Transverse colon (tissue), 4 donors: ENCODE results near the gene CFAP52.

Experiments
- CTCF ChIP-seq, 5 experiments: fragments of 200-600 bp in 3 of 5; fragments of 450-650 bp in 2 of 5; sonication (generic) in 3 of 5; IDR thresholded peaks; 1 replicate in 2 of 5; 2 replicates in 3 of 5; pipeline ENCODE4 v1.5.1; 2016 to 2017; ENCODE audit warnings: antibody characterized with exemption in 5 of 5, inconsistent platforms in 3 of 5, mild to moderate bottlenecking in 2 of 5, moderate library complexity in 1 of 5
- EP300 ChIP-seq: sonication (generic); formaldehyde crosslinking; IDR thresholded peaks from one replicate; pipeline ENCODE4 v1.6.1; 2017; ENCODE audit warnings: antibody characterized with exemption, low read depth
- POLR2A ChIP-seq: fragments of 450-650 bp; IDR thresholded peaks from one replicate; pipeline ENCODE4 v1.6.1; 2016; ENCODE audit warnings: antibody characterized with exemption, mild to moderate bottlenecking, moderate library complexity
- POLR2AphosphoS5 ChIP-seq, 3 donors: sonication (generic); formaldehyde crosslinking; IDR thresholded peaks; one replicate each; pipeline ENCODE4 v1.6.1; 2016; ENCODE audit warnings: antibody characterized with exemption in 3 of 3

GRCh38 chr17:9672691-9673090 is 96.2 kb downstream of the CFAP52 start:
- no peak for TF ChIP-seq CTCF (IDR thresholded peaks at IDR 0.05)
- no peak for TF ChIP-seq EP300
- no peak for TF ChIP-seq POLR2AphosphoS5 (IDR thresholded peaks at IDR 0.05)
- TF ChIP-seq POLR2A, result no peak
